ENCODE data around the gene DROSHA. TPM values are rescaled to one million over a fixed set of nuclear protein-coding genes. Genes with fewer than 3 reads are reported as not detected.

Gene DROSHA
- polyA plus RNA-seq, 1 donor (not counting 4 experiments of a cell fraction or from before 2014, with no cell fraction given), result 39.9 TPM

DNA sequence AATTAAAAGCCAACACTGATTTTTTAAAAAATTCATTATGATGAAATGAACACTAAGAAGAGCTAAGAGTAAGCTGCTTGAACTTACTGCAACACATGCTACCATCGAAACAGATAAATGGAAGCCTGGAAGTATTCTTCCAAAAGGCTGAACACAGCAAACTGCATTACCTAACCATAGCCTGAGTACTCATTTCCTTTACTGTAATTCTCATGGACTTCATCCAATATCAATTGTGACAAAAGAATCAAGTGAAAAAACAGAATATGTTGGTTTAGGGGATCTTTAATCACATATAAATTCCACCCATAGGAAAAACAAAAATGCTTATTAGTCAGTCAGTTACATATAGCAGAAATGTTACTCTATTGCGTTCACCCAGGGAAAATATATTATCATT lies 68.5 kb downstream of the DROSHA start:
- H3K4me2 ChIP-seq (ENCODE audit: control insufficient read depth, extremely low read depth, insufficient read depth, low read depth, low read length), result no peak overlapping the region
- TF ChIP-seq, protein P1, sequence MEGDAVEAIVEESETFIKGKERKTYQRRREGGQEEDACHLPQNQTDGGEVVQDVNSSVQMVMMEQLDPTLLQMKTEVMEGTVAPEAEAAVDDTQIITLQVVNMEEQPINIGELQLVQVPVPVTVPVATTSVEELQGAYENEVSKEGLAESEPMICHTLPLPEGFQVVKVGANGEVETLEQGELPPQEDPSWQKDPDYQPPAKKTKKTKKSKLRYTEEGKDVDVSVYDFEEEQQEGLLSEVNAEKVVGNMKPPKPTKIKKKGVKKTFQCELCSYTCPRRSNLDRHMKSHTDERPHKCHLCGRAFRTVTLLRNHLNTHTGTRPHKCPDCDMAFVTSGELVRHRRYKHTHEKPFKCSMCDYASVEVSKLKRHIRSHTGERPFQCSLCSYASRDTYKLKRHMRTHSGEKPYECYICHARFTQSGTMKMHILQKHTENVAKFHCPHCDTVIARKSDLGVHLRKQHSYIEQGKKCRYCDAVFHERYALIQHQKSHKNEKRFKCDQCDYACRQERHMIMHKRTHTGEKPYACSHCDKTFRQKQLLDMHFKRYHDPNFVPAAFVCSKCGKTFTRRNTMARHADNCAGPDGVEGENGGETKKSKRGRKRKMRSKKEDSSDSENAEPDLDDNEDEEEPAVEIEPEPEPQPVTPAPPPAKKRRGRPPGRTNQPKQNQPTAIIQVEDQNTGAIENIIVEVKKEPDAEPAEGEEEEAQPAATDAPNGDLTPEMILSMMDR (optimal IDR thresholded peaks at IDR 0.05 in 1 of 3, IDR thresholded peaks at IDR 0.05 in 1 of 3, conservative IDR thresholded peaks at IDR 0.05 in 1 of 3; ENCODE audit: extremely low read depth in 1 of 3, insufficient read depth in 2 of 3, low read length in 3 of 3), result no peak
- no peak for TF ChIP-seq EZH2 (IDR thresholded peaks at IDR 0.05; ENCODE audit: low read length)
- H3K79me2 ChIP-seq (ENCODE audit: control insufficient read depth, insufficient read depth, low read length), result no peaks in the 10 kb centered on the region
- H3K27me3 ChIP-seq (ENCODE audit: control insufficient read depth, extremely low read depth, insufficient read depth, low read length), result no peaks in the 10 kb centered on the region
- H4K20me1 ChIP-seq (ENCODE audit: control insufficient read depth, extremely low read depth, insufficient read depth, low read length), result no peaks in the 10 kb centered on the region
- no peak overlapping the region for H3K9ac ChIP-seq (ENCODE audit: control insufficient read depth, extremely low read depth, insufficient read depth, low read length)
- H3K36me3 ChIP-seq (ENCODE audit: control insufficient read depth in 2 of 2, extremely low read depth in 1 of 2, insufficient read depth in 2 of 2, low read length in 2 of 2), result peaks cover 8 to 18% of the 10 kb centered on the region in 2 experiments
- no peaks in the 10 kb centered on the region for H3K9me1 ChIP-seq (ENCODE audit: control insufficient read depth, extremely low read depth, insufficient read depth, low read length)
- H3K4me1 ChIP-seq (ENCODE audit: control insufficient read depth, extremely low read depth, insufficient read depth, low read length), result no peaks in the 10 kb centered on the region
- H2AFZ ChIP-seq (ENCODE audit: control insufficient read depth, low read length), result no peak overlapping the region
- DNase-seq (ENCODE audit: low read depth, low spot score), result no peak
- dilution Hi-C loops (cut with MboI; ENCODE audit: extremely low pct_ligation_motif_present, low sequenced_read_pairs), result no loop called here
- H3K4me3 ChIP-seq (ENCODE audit: control insufficient read depth in 2 of 3, extremely low read depth in 1 of 3, insufficient read depth in 2 of 3, low read depth in 1 of 3, low read length in 3 of 3), result no peak overlapping the region
- H3K27ac ChIP-seq (ENCODE audit: control insufficient read depth, insufficient read depth, low read length), result no peak overlapping the region
- no peak for FAIRE-seq
- no peaks in the 10 kb centered on the region for H3K9me3 ChIP-seq (ENCODE audit: control insufficient read depth, low read depth, low read length)

DNA sequence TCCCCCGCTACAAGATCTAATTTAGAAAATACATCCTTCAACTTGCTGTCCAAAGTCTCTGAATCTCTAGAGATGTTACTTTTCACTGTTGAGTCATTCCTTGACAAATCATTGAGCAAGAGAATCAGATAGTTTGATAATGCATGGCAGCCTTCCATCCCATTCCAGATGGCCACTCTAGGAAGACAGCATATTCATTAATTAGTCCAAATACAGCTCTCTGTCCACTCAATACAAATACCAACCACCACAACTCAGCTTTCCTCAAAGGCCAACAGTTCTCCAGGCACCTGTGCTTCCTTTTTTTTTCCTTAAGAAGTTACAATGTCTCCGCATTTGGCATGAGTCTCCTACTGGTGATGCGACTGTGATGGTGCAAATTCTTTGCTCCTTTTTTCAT lies 72.3 kb downstream of the DROSHA start:
- DNase-seq (ENCODE audit: low read depth, low spot score) (no peak), FAIRE-seq (no peak)
- no peak overlapping the region for H3K4me2 ChIP-seq (ENCODE audit: control insufficient read depth, extremely low read depth, insufficient read depth, low read depth, low read length)
- H4K20me1 ChIP-seq (ENCODE audit: control insufficient read depth, extremely low read depth, insufficient read depth, low read length), result no peaks in the 10 kb centered on the region
- no peaks in the 10 kb centered on the region for H3K79me2 ChIP-seq (ENCODE audit: control insufficient read depth, insufficient read depth, low read length)
- no peak overlapping the region for H3K9ac ChIP-seq (ENCODE audit: control insufficient read depth, extremely low read depth, insufficient read depth, low read length)
- no peaks in the 10 kb centered on the region for H3K9me1 ChIP-seq (ENCODE audit: control insufficient read depth, extremely low read depth, insufficient read depth, low read length)
- H3K4me1 ChIP-seq (ENCODE audit: control insufficient read depth, extremely low read depth, insufficient read depth, low read length), result no peaks in the 10 kb centered on the region
- dilution Hi-C loops (cut with MboI; ENCODE audit: extremely low pct_ligation_motif_present, low sequenced_read_pairs), result no loop called here
- no peak for TF ChIP-seq EZH2 (IDR thresholded peaks at IDR 0.05; ENCODE audit: low read length)
- TF ChIP-seq, protein P1 (optimal IDR thresholded peaks at IDR 0.05 in 1 of 3, IDR thresholded peaks at IDR 0.05 in 1 of 3, conservative IDR thresholded peaks at IDR 0.05 in 1 of 3; ENCODE audit: extremely low read depth in 1 of 3, insufficient read depth in 2 of 3, low read length in 3 of 3), result no peak
- no peak overlapping the region for H3K27ac ChIP-seq (ENCODE audit: control insufficient read depth, insufficient read depth, low read length)
- peaks cover 11 to 14% of the 10 kb centered on the region in 2 experiments for H3K36me3 ChIP-seq (ENCODE audit: control insufficient read depth in 2 of 2, extremely low read depth in 1 of 2, insufficient read depth in 2 of 2, low read length in 2 of 2)
- H3K27me3 ChIP-seq (ENCODE audit: control insufficient read depth, extremely low read depth, insufficient read depth, low read length), result no peaks in the 10 kb centered on the region
- no peak overlapping the region for H2AFZ ChIP-seq (ENCODE audit: control insufficient read depth, low read length)
- no peak overlapping the region for H3K4me3 ChIP-seq (ENCODE audit: control insufficient read depth in 2 of 3, extremely low read depth in 1 of 3, insufficient read depth in 2 of 3, low read depth in 1 of 3, low read length in 3 of 3)
- no peaks in the 10 kb centered on the region for H3K9me3 ChIP-seq (ENCODE audit: control insufficient read depth, low read depth, low read length)

All from keratinocyte (primary cell).